Hematopoietic multipotent progenitor cell treated with erythropoietin and hydrocortisone succinate and interleukin-3 and kit ligand, for 6 days (in vitro differentiated cells): Measurements from ENCODE around the gene FSHR.

Source experiments
- DNase-seq: peaks from one replicate; pipeline ENCODE4 v3.0.0-alpha.2; 2015

FSHR gene

GRCh38 chr2:49029406-49029805, 124.9 kb downstream of the FSHR start:
- DNase-seq, result no peak

- DNase-seq, result no peak
Observed at GRCh38 chr2:49028101-49028500, 126.2 kb downstream of the FSHR start.

GRCh38 chr2:49026706-49027105, 127.6 kb downstream of the FSHR start:
- no peak for DNase-seq

GRCh38 chr2:49021271-49021670, 133.0 kb downstream of the FSHR start:
- DNase-seq, result no peak

GRCh38 chr2:49005261-49005660, 149.1 kb downstream of the FSHR start:
- no peak for DNase-seq

GRCh38 chr2:49004036-49004626, 150.2 kb downstream of the FSHR start:
- DNase-seq, result no peak

GRCh38 chr2:49003201-49003600, 151.1 kb downstream of the FSHR start:
- no peak for DNase-seq

- DNase-seq, result no peak
Observed at GRCh38 chr2:49002750-49003149, 151.6 kb downstream of the FSHR start.

GRCh38 chr2:49000695-49001094, 153.6 kb downstream of the FSHR start:
- DNase-seq, result no peak

- DNase-seq, result no peak
Observed at GRCh38 chr2:48998449-48998848, 155.9 kb downstream of the FSHR start.

GRCh38 chr2:48993576-48993975, 160.7 kb downstream of the FSHR start:
- DNase-seq, result no peak

GRCh38 chr2:48991415-48992131, 162.7 kb downstream of the FSHR start:
- no peak for DNase-seq

- DNase-seq, result no peak
Observed at GRCh38 chr2:48984922-48985321, 169.4 kb downstream of the FSHR start.

GRCh38 chr2:48983551-48983950, 170.8 kb downstream of the FSHR start:
- DNase-seq, result no peak

GRCh38 chr2:48982887-48983435, 171.4 kb downstream of the FSHR start:
- DNase-seq, result no peak

GRCh38 chr2:48980846-48981245, 173.5 kb downstream of the FSHR start:
- no peak for DNase-seq

GRCh38 chr2:48979691-48980090, 174.6 kb downstream of the FSHR start:
- no peak for DNase-seq

GRCh38 chr2:48978131-48978530, 176.2 kb downstream of the FSHR start:
- no peak for DNase-seq

GRCh38 chr2:48971801-48972200, 182.5 kb downstream of the FSHR start:
- DNase-seq, result no peak

GRCh38 chr2:48968011-48968410, 186.3 kb downstream of the FSHR start:
- DNase-seq, result no peak

- DNase-seq, result no peak
Observed at GRCh38 chr2:48965204-48965603, 189.1 kb downstream of the FSHR start.

GRCh38 chr2:48961009-48961408, 193.3 kb downstream of the FSHR start:
- DNase-seq, result no peak

GRCh38 chr2:48954935-48955334, 199.4 kb downstream of the FSHR start:
- DNase-seq, result no peak

- no peak for DNase-seq
Observed at GRCh38 chr2:48954311-48954710, 200.0 kb downstream of the FSHR start.

GRCh38 chr2:48952614-48953013, 201.7 kb downstream of the FSHR start:
- DNase-seq, result no peak
